AG09319 (cell line): Measurements from ENCODE around the gene OR2M3.

Experiments used
- DNase-seq: peaks from one replicate; pipeline ENCODE4 v3.0.0-alpha.2; 2010; ENCODE audit warnings: low read depth; ENCODE audit errors: extremely low read depth
- TF ChIP-seq, protein P1 (sequence below): IDR thresholded peaks from 2 replicates; pipeline ENCODE4 v1.5.1; 2011; ENCODE audit warnings: low read depth, mild to moderate bottlenecking, inconsistent platforms, low read length, moderate library complexity

The OR2M3 gene, protein sequence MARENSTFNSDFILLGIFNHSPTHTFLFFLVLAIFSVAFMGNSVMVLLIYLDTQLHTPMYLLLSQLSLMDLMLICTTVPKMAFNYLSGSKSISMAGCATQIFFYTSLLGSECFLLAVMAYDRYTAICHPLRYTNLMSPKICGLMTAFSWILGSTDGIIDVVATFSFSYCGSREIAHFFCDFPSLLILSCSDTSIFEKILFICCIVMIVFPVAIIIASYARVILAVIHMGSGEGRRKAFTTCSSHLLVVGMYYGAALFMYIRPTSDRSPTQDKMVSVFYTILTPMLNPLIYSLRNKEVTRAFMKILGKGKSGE

GRCh38 chr1:248196965-248197364 lies at the start of gene OR2M3:
OR2M3 (plus strand) TSS chr1:248197265; CDS start chr1:248203068, 5,803 bp downstream.
- DNase-seq: no peak
- TF ChIP-seq, protein P1, sequence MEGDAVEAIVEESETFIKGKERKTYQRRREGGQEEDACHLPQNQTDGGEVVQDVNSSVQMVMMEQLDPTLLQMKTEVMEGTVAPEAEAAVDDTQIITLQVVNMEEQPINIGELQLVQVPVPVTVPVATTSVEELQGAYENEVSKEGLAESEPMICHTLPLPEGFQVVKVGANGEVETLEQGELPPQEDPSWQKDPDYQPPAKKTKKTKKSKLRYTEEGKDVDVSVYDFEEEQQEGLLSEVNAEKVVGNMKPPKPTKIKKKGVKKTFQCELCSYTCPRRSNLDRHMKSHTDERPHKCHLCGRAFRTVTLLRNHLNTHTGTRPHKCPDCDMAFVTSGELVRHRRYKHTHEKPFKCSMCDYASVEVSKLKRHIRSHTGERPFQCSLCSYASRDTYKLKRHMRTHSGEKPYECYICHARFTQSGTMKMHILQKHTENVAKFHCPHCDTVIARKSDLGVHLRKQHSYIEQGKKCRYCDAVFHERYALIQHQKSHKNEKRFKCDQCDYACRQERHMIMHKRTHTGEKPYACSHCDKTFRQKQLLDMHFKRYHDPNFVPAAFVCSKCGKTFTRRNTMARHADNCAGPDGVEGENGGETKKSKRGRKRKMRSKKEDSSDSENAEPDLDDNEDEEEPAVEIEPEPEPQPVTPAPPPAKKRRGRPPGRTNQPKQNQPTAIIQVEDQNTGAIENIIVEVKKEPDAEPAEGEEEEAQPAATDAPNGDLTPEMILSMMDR: no peak

DNA sequence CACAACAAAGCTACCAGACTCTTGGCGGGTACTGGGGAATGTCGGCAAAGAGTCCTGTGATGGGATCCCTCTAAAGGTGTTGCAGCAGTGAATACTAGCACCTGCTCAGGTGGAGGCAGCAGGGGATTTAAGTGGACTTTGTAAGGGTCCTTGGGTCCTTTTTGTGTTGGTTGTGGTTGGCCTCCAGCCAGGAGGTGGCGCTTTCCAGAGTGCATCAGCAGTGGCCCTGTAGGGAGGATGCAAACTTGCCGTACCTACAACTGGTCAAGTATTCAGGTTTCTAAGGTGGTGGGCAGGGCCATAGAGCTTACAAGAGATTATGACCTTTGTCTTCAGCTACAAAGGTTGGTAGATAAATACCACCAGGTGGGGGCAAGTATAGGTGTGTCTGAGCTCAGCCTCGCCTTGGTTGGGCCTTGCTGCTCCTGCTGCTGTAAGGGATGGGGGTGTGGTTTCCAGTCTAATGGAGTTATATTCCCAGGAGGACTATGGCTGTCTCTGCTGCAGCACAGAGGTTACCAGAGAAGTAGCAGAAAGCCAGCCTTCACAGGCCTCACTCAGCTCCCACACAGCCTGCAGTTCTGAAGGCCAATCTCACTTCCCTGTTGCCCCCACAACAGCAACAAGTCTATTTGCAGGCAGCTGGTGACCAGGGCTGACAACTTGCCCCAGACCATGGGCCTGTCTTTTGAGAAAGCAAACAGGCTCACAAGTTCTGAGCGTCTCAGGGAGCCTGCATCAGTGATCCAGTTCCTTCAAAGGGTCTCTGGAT lies 44.8 kb upstream of the OR2M3 start:
- TF ChIP-seq, protein P1: no peak
- DNase-seq: no peak

DNA sequence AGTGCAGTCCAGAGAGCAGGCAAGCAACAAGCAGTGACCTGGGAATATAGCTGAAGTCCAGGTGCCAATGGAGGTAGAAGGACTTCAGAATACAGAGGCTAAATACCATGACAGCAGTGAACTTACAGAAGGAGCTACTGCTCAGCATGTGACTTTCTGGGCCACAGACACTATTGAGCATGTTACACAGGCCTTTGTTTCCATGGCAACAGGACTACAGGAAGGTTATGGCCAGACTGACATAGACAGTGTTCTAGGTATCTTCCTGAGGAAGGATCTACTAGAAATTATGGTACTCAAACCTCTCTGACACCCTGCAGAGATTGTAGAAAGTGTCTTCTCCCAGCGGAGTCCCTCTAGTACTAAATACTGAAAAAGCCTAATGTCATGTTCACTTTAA lies 41.1 kb upstream of the OR2M3 start:
- no peak for DNase-seq
- TF ChIP-seq, protein P1: no peak

DNA sequence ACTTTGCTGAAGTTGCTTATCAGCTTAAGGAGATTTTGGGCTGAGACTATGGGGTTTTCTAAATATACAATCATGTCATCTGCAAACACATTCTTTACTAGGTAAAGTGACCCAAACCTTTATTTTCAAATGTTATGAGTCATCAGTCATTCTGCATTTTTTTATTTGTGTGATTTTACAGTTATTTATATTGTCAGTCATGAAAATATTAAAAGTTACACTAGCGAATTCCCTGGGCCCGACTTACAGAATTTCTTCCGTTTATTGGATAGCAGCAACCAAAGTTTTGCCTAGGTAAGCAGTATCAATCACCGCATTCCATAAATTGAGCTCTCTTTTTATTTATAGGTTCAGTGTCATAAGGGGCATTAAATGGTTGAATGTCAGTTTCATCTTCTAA lies 38.3 kb upstream of the OR2M3 start:
- TF ChIP-seq, protein P1: no peak
- no peak for DNase-seq

DNA sequence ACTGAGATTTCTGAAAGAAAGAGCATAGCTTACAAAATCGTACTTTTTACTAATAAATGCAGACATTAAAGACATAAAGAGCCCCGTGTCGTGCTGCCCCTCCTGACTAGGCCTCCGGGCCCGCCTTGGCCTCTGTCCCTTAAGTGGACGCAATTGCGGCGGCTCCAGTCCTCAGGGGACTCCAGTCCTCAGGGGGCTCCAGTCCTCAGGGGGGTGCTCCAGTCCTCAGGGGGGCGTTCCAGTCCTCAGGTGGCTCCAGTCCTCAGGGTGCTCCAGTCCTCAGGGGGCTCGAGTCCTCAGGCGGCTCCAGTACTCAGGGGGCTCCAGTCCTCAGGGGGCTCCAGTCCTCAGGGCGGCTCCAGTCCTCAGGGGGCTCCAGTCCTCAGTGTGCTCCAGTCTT lies 33.0 kb upstream of the OR2M3 start:
- TF ChIP-seq, protein P1: no peak
- DNase-seq: no peak

DNA sequence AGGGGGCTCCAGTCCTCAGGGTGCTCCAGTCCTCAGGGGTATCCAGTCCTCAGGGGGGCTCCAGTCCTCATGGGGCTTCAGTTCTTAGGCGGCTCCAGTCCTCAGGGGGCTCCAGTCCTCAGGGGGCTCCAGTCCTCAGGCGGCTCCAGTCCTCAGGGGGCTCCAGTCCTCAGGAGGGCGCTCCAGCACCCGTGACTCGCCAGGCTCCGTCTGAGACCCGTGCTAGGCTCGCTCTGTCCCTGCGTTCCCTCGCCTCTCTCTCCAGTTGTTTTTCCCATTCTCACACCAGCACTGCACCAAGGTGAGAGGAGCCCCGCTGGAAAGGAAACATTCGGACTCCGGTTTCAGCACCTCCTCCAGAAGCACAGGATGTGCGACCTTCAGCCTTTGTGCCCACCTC lies 31.9 kb upstream of the OR2M3 start:
- TF ChIP-seq, protein P1: no peak
- DNase-seq: no peak

GRCh38 chr1:248174521-248174920 lies 22.5 kb upstream of the OR2M3 start, which contains the start of gene OR2M2:
OR2M2 (plus strand) TSS chr1:248174821; CDS start chr1:248179986, 5,165 bp downstream.
- DNase-seq: no peak
- TF ChIP-seq, protein P1: no peak
